ENCODE results near the gene INIP. TPM values are rescaled to one million over a fixed set of nuclear protein-coding genes. Genes with fewer than 3 reads are reported as not detected.

The INIP gene
- total and polyA plus RNA-seq, 7 donors: 10.0 to 28.4 (median 13.3) TPM

DNA sequence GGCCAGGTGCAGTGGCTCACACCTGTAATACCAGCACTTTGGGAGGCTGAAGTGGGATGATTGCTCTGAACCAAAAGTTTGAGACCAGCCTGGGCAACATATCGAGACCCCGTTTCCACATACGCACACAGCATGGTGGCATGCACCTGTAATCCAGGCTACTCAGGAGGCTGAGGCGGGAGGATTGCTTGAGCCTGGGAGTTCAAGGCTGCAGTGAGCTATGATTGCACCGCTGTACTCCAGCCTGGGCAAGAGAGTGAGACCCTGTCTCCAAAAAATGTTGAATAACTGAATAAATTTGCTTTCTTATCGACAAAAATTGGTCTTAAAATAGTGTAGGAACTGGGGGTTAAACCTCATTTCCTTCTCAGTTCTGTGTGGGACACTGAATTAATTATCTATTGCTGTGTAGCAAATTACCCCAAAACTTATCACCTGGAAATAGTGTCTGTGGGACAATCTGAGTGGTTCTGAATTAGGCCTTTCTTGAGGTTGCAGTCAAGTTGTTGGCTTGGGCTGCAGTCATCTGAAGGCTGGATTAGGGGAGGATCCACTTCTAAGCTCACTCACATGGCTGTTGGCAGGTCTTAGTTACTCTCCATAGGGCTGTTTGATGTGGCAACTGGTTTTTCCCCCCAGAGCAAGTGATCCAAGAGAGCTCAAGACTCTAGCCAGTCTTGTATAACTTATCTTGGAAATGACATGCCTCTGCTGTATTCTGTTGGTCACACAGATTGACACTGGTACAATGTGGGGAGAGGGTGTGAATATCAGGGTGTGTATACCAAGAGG lies 34.6 kb upstream of the INIP start:
- H3K27me3 ChIP-seq: no peaks in the 10 kb centered on the region
- H3K36me3 ChIP-seq: no peaks in the 10 kb centered on the region
- 80 to 81% methylated on average over 6 of the region's 6 CpGs for WGBS, 2 donors
- peaks cover 0 to 70% (median 65%) of the 10 kb centered on the region in 4 donors for H3K4me1 ChIP-seq
- intact Hi-C loops (cut with DNase I): no loop called here
- peak overlapping the region in 3 of 4 donors; percentile 63 to 89 (median 82) for H3K27ac ChIP-seq
- H3K9me3 ChIP-seq: no peaks in the 10 kb centered on the region
- DNase-seq: no peak
- H3K4me3 ChIP-seq: peak overlapping the region in 2 of 4 donors; percentile 96 to 98
- TF ChIP-seq POLR2A (IDR thresholded peaks at IDR 0.05): no peak
- TF ChIP-seq EP300 (IDR thresholded peaks at IDR 0.05): no peak
- TF ChIP-seq, protein P1, sequence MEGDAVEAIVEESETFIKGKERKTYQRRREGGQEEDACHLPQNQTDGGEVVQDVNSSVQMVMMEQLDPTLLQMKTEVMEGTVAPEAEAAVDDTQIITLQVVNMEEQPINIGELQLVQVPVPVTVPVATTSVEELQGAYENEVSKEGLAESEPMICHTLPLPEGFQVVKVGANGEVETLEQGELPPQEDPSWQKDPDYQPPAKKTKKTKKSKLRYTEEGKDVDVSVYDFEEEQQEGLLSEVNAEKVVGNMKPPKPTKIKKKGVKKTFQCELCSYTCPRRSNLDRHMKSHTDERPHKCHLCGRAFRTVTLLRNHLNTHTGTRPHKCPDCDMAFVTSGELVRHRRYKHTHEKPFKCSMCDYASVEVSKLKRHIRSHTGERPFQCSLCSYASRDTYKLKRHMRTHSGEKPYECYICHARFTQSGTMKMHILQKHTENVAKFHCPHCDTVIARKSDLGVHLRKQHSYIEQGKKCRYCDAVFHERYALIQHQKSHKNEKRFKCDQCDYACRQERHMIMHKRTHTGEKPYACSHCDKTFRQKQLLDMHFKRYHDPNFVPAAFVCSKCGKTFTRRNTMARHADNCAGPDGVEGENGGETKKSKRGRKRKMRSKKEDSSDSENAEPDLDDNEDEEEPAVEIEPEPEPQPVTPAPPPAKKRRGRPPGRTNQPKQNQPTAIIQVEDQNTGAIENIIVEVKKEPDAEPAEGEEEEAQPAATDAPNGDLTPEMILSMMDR (IDR thresholded peaks at IDR 0.05): no peak
- TF ChIP-seq POLR2AphosphoS5 (IDR thresholded peaks at IDR 0.05): no peak

DNA sequence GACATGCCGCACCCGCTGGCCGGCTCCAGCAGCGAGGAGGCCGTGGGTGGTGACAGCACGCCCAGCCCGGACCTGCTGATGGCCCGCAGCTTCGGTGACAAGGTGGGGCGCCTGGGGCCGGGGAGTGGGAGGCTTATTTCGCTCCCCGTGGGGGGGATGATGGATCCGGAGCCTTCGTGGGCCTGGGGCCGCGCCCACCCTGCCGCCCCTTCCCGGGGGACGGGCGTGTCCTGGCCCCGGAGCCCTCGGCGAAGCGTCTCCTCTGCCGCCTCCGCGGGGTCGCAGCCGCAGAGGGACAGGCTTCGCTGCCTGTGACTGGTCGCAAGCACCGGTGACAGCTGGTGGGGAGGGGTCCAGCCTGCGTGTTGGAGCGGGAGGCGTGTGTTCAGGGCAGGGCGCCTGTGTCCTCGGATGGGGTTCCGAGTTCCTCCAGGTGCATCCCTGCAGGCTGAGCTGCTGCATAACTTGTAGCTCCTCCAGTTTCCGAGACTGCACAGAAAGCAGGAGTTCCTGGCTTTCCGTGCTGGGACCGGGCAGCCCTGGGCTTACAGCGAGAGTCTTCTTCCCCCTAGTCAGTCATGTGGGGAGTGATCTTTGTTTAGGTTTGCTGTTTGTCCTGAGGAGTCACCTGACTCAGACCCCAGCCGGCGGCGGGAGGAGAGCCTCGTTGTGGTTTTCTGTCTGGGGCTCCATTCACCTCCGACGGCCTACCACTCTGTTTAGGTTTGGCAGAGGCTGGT lies 33.3 kb upstream of the INIP start:
- peak; percentile 72 for DNase-seq
- peaks cover 0 to 58% (median 53%) of the 10 kb centered on the region in 4 donors for H3K4me1 ChIP-seq
- intact Hi-C loops (cut with DNase I): loop anchor here (2.0 kb wide), 1 partner anchor 38 kb away; no protein-coding TSS in a partner anchor

DNA sequence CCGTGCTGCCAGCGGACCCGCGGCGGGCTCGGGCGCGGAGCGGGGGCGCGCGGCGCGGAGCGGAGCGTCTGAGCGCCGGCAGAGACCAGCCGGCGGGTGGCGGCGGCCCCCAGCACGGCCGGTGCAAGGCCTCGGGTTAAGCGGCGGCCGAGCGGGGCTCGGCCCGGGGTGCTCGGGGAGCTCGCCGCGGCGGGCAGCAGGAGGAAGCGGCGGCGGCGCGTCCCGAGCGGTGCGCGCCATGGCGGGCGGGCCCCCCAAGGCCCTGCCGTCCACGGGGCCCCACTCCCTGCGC lies 32.8 kb upstream of the INIP start:
- Histone ChIP-seq H3K4me1 (peaks cover 0 to 53% (median 48%) of the 10 kb centered on the region in 4 donors), H3K27ac (peak overlapping the region; percentile 78 to 90 (median 86)), H3K36me3 (no peaks in the 10 kb centered on the region), H3K4me3 (peak overlapping the region; percentile 93 to 99 (median 97)), H3K27me3 (no peaks in the 10 kb centered on the region), H3K9me3 (no peaks in the 10 kb centered on the region)
- no peak for DNase-seq
- TF ChIP-seq POLR2A (IDR thresholded peaks at IDR 0.05) (no peak), EP300 (IDR thresholded peaks at IDR 0.05) (no peak), POLR2AphosphoS5 (IDR thresholded peaks at IDR 0.05) (no peak)
- TF ChIP-seq, protein P1 (IDR thresholded peaks at IDR 0.05): no peak
- intact Hi-C loops (cut with DNase I): loop anchor here (1.0 to 2.0 kb wide), 3 partner anchors 32 to 371 kb away; partner anchors contain the start of gene INIP
- WGBS, 2 donors: 0% methylated on average over 50 of the region's 50 CpGs

More for the DNA sequence above, 33.3 kb upstream of the INIP start:
- H3K4me3 ChIP-seq: peak overlapping the region; percentile 93 to 99 (median 97)
- H3K27me3 ChIP-seq: no peaks in the 10 kb centered on the region
- H3K27ac ChIP-seq: peak overlapping the region; percentile 78 to 90 (median 86)
- H3K36me3 ChIP-seq: no peaks in the 10 kb centered on the region
- WGBS, 2 donors: 0 to 1% methylated on average over 49 of the region's 49 CpGs
- TF ChIP-seq EP300 (IDR thresholded peaks at IDR 0.05): no peak
- TF ChIP-seq, protein P1 (IDR thresholded peaks at IDR 0.05): no peak
- TF ChIP-seq POLR2A (IDR thresholded peaks at IDR 0.05): no peak
- TF ChIP-seq POLR2AphosphoS5 (IDR thresholded peaks at IDR 0.05): peak in 3 of 4 donors; percentile 10 to 73 (median 30)
- no peaks in the 10 kb centered on the region for H3K9me3 ChIP-seq

DNA sequence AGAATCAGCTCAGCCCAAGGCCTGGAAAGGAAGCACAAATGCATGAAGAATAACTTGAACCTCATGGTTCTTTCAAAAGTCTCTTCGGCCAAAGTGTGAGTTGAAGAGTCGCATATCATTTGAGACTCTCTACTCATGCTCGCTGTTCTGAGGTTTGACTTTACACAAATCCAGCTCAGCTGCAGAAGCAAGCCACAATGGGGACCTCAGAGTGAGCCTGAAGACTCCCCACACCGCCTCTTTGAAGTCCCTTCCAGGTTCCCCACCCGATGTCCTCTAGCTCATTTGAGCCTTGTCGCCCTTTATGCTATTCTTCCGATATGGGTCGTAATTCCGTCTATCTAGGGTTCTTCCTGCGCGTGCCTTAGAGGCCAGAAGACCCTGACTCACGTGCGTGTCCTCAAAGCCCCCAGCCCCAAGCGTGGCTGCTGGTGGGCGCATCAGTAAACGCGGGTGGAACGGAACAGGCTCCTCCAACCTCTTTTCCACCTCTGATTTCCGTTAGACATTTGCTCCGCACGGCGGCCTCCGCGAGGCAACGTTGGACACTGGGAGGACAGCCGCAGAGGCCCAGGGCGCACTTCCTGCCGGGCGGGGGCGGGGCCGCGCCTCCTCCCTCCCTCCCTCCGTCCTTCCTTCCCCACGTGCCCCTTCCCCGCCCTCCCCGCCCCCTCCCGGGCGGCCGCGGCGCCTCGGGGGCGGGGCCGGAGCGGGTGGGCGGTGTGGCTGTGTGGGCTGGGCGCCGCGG lies 32.3 kb upstream of the INIP start, which contains the start of gene SNX30:
Gene SNX30 (plus strand): TSS at position 745 of the 748 bp plus-strand sequence. CDS start 242 bp downstream, outside the sequence.
- peaks cover 0 to 48% (median 42%) of the 10 kb centered on the region in 4 donors for H3K4me1 ChIP-seq
- intact Hi-C loops (cut with DNase I): loop anchor here (1.0 to 2.0 kb wide), 3 partner anchors 32 to 371 kb away; partner anchors contain the start of gene INIP
- TF ChIP-seq POLR2AphosphoS5 (IDR thresholded peaks at IDR 0.05): peak; percentile 87 to 95 (median 94)
- no peak for TF ChIP-seq EP300 (IDR thresholded peaks at IDR 0.05)
- peak; percentile 51 to 67 for TF ChIP-seq POLR2A (IDR thresholded peaks at IDR 0.05)
- TF ChIP-seq, protein P1 (IDR thresholded peaks at IDR 0.05): peak in 1 of 4 experiments; percentile 9
- H3K9me3 ChIP-seq: no peaks in the 10 kb centered on the region
- H3K27ac ChIP-seq: peak within 1 kb of the TSS; percentile 82 to 90 (median 88)
- WGBS, 2 donors: 5 to 6% methylated on average over 49 of the region's 49 CpGs
- H3K27me3 ChIP-seq: no peaks in the 10 kb centered on the region
- peak within 1 kb of the TSS; percentile 93 to 99 (median 97) for H3K4me3 ChIP-seq
- peak; percentile 96 for DNase-seq
- no peaks in the 10 kb centered on the region for H3K36me3 ChIP-seq
